Nephron (organoid): ENCODE results near the gene DHRSX.
"Not testable (repeated sequence)": the region's sequence is repeated elsewhere in the genome, so short reads cannot be mapped to it uniquely, and the experiment has no call there.

Source experiments
- H3K27ac Mint-ChIP-seq, 3 experiments: 2 replicates each; pipeline ENCODE4 v1.8.0; 2020; ENCODE audit warnings: mixed read lengths in 3 of 3, mild to moderate bottlenecking in 2 of 3, moderate library complexity in 1 of 3
- H3K27me3 Mint-ChIP-seq: 2 replicates; pipeline ENCODE4 v1.8.0; 2021; ENCODE audit warnings: low read depth, mild to moderate bottlenecking, moderate library complexity, mixed read lengths
- H3K36me3 Mint-ChIP-seq: 2 replicates; pipeline ENCODE4 v1.8.0; 2020; ENCODE audit warnings: low read depth, mixed read lengths
- H3K4me1 Mint-ChIP-seq: 2 replicates; pipeline ENCODE4 v1.8.0; 2020; ENCODE audit warnings: mixed read lengths
- H3K4me3 Mint-ChIP-seq, 3 experiments: 2 replicates each; pipeline ENCODE4 v1.8.0; 2020; ENCODE audit warnings: mild to moderate bottlenecking in 3 of 3, mixed read lengths in 3 of 3, moderate library complexity in 2 of 3
- H3K9me3 Mint-ChIP-seq: 2 replicates; pipeline ENCODE4 v1.8.0; 2020; ENCODE audit warnings: mixed read lengths
- CTCF ChIP-seq, 3 experiments: fragments of 200-600 bp; sonication (generic); IDR thresholded peaks; one replicate each; pipeline ENCODE4 v1.5.0; 2021; ENCODE audit warnings: antibody characterized with exemption in 3 of 3; ENCODE audit not compliant: unreplicated experiment in 3 of 3

DHRSX gene

GRCh38 chrX:2478546-2479419 lies 22.0 kb downstream of the DHRSX start:
- no peak for TF ChIP-seq CTCF (IDR thresholded peaks at IDR 0.05; ENCODE audit: unreplicated experiment in 3 of 3)
- Mint-ChIP-seq H3K27ac (no peak overlapping the region), H3K9me3 (peaks cover 2% of the 10 kb centered on the region), H3K4me3 (no peak overlapping the region), H3K27me3 (no peaks in the 10 kb centered on the region), H3K4me1 (peaks cover 5% of the 10 kb centered on the region), H3K36me3 (peaks cover 23% of the 10 kb centered on the region)

- H3K27me3 Mint-ChIP-seq, H3K4me3 Mint-ChIP-seq, H3K27ac Mint-ChIP-seq, H3K4me1 Mint-ChIP-seq, H3K9me3 Mint-ChIP-seq: not testable (repeated sequence)
- H3K36me3 Mint-ChIP-seq: peaks cover 20% of the 10 kb centered on the region
These were observed 23.5 kb downstream of the DHRSX start for GRCh38 chrX:2477313-2477712.

- Mint-ChIP-seq H3K27me3 (no peaks in the 10 kb centered on the region), H3K4me3 (no peak overlapping the region), H3K27ac (no peak overlapping the region), H3K9me3 (peaks cover 2% of the 10 kb centered on the region), H3K36me3 (peaks cover 18% of the 10 kb centered on the region), H3K4me1 (no peaks in the 10 kb centered on the region)
- TF ChIP-seq CTCF (IDR thresholded peaks at IDR 0.05; ENCODE audit: unreplicated experiment in 3 of 3): no peak
These were observed 25.6 kb downstream of the DHRSX start for GRCh38 chrX:2474963-2475726.

- H3K4me1 Mint-ChIP-seq: no peaks in the 10 kb centered on the region
- no peak overlapping the region for H3K27ac Mint-ChIP-seq
- peaks cover 4% of the 10 kb centered on the region for H3K9me3 Mint-ChIP-seq
- no peaks in the 10 kb centered on the region for H3K27me3 Mint-ChIP-seq
- no peak overlapping the region for H3K4me3 Mint-ChIP-seq
- H3K36me3 Mint-ChIP-seq: peaks cover 18% of the 10 kb centered on the region
- no peak for TF ChIP-seq CTCF (IDR thresholded peaks at IDR 0.05; ENCODE audit: unreplicated experiment in 3 of 3)
These were observed 26.4 kb downstream of the DHRSX start for GRCh38 chrX:2474280-2474962.

GRCh38 chrX:2473064-2473463 lies 27.7 kb downstream of the DHRSX start:
- H3K27ac Mint-ChIP-seq, H3K9me3 Mint-ChIP-seq, H3K27me3 Mint-ChIP-seq, H3K4me1 Mint-ChIP-seq, H3K4me3 Mint-ChIP-seq: not testable (repeated sequence)
- peaks cover 18% of the 10 kb centered on the region for H3K36me3 Mint-ChIP-seq

- H3K4me1 Mint-ChIP-seq: no peaks in the 10 kb centered on the region
- no peak overlapping the region for H3K27ac Mint-ChIP-seq
- peaks cover 18% of the 10 kb centered on the region for H3K36me3 Mint-ChIP-seq
- no peak overlapping the region for H3K4me3 Mint-ChIP-seq
- H3K27me3 Mint-ChIP-seq: no peaks in the 10 kb centered on the region
- peaks cover 4% of the 10 kb centered on the region for H3K9me3 Mint-ChIP-seq
- no peak for TF ChIP-seq CTCF (IDR thresholded peaks at IDR 0.05; ENCODE audit: unreplicated experiment in 3 of 3)
These were observed 29.1 kb downstream of the DHRSX start for GRCh38 chrX:2471641-2472040.

- H3K4me3 Mint-ChIP-seq, H3K27ac Mint-ChIP-seq, H3K27me3 Mint-ChIP-seq, H3K9me3 Mint-ChIP-seq, H3K4me1 Mint-ChIP-seq: not testable (repeated sequence)
- H3K36me3 Mint-ChIP-seq: peaks cover 18% of the 10 kb centered on the region
These were observed 29.6 kb downstream of the DHRSX start for GRCh38 chrX:2471126-2471525.

- H3K9me3 Mint-ChIP-seq, H3K4me1 Mint-ChIP-seq, H3K4me3 Mint-ChIP-seq, H3K27ac Mint-ChIP-seq, H3K27me3 Mint-ChIP-seq: not testable (repeated sequence)
- peaks cover 18% of the 10 kb centered on the region for H3K36me3 Mint-ChIP-seq
These were observed 30.9 kb downstream of the DHRSX start for GRCh38 chrX:2469852-2470251.
